ENCODE results near the gene ATP10B. TPM values are rescaled to one million over a fixed set of nuclear protein-coding genes. Genes with fewer than 3 reads are reported as not detected.

The ATP10B gene
- total RNA-seq, 1 donor = not detected

GRCh38 chr5:160674901-160675300 lies 177.1 kb downstream of the ATP10B start:
- DNase-seq (ENCODE audit: low read depth) = no peak
- no peak overlapping the region for H3K4me3 ChIP-seq (ENCODE audit: low read depth, low read length)
- TF ChIP-seq CTCF (IDR thresholded peaks at IDR 0.05; ENCODE audit: insufficient read depth, low read depth, low read length) = no peak

GRCh38 chr5:160672521-160672920 lies 179.5 kb downstream of the ATP10B start:
- no peak overlapping the region for H3K4me3 ChIP-seq (ENCODE audit: low read depth, low read length)

GRCh38 chr5:160668356-160668755 lies 183.7 kb downstream of the ATP10B start:
- no peak for DNase-seq (ENCODE audit: low read depth)
- no peak overlapping the region for H3K4me3 ChIP-seq (ENCODE audit: low read depth, low read length)
- no peak for TF ChIP-seq CTCF (IDR thresholded peaks at IDR 0.05; ENCODE audit: insufficient read depth, low read depth, low read length)

More at GRCh38 chr5:160672521-160672920, 179.5 kb downstream of the ATP10B start:
- no peak for DNase-seq (ENCODE audit: low read depth)
- no peak for TF ChIP-seq CTCF (IDR thresholded peaks at IDR 0.05; ENCODE audit: insufficient read depth, low read depth, low read length)

GRCh38 chr5:160667160-160667559 lies 184.9 kb downstream of the ATP10B start:
- no peak overlapping the region for H3K4me3 ChIP-seq (ENCODE audit: low read depth, low read length)
- no peak for TF ChIP-seq CTCF (IDR thresholded peaks at IDR 0.05; ENCODE audit: insufficient read depth, low read depth, low read length)
- DNase-seq (ENCODE audit: low read depth) = no peak

- no peak for DNase-seq (ENCODE audit: low read depth)
- no peak for TF ChIP-seq CTCF (IDR thresholded peaks at IDR 0.05; ENCODE audit: insufficient read depth, low read depth, low read length)
- no peak overlapping the region for H3K4me3 ChIP-seq (ENCODE audit: low read depth, low read length)
Measured at GRCh38 chr5:160665460-160665859, 186.6 kb downstream of the ATP10B start.

- no peak overlapping the region for H3K4me3 ChIP-seq (ENCODE audit: low read depth, low read length)
- DNase-seq (ENCODE audit: low read depth) = no peak
- TF ChIP-seq CTCF (IDR thresholded peaks at IDR 0.05; ENCODE audit: insufficient read depth, low read depth, low read length) = no peak
Measured at GRCh38 chr5:160660132-160660531, 191.9 kb downstream of the ATP10B start.
